C4-2B (cell line): ENCODE measurements around the gene TAP2.

ENCODE experiments used
- CTCF ChIP-seq: fragments of 450-650 bp; conservative IDR thresholded peaks from 2 replicates; pipeline ENCODE4 v1.5.1; 2017; ENCODE audit warnings: mild to moderate bottlenecking
- ZFX ChIP-seq: fragments of 450-650 bp; IDR thresholded peaks from 2 replicates; pipeline ENCODE4 v1.6.1; 2017

GRCh38 chr6:32843331-32843978, 4.9 kb upstream of the TAP2 start:
- TF ChIP-seq CTCF (no peak), ZFX (no peak)
